ENCODE results near the gene SRL.

Gene SRL

GRCh38 chr16:4217204-4218131 lies 24.4 kb downstream of the SRL start:
- Histone ChIP-seq H3K79me2 (ENCODE audit: low read length) (no peaks in the 10 kb centered on the region), H2AFZ (ENCODE audit: low read length) (no peak overlapping the region), H3K36me3 (replicated peaks; ENCODE audit: insufficient read depth, low read length) (no peaks in the 10 kb centered on the region), H3K4me2 (ENCODE audit: low read depth, low read length) (no peak overlapping the region), H3K9me2 (replicated peaks; ENCODE audit: insufficient read depth, low read length) (no peaks in the 10 kb centered on the region), H3K27me3 (replicated peaks; ENCODE audit: insufficient read depth, low read length) (peaks cover 25% of the 10 kb centered on the region), H3K9ac (ENCODE audit: low read length) (no peak overlapping the region), H3K4me1 (ENCODE audit: low read length) (no peaks in the 10 kb centered on the region), H3K27ac (ENCODE audit: low read length) (no peak overlapping the region), H3K4me3 (ENCODE audit: low read length) (no peak overlapping the region), H4K20me1 (ENCODE audit: insufficient read depth, low read length) (no peaks in the 10 kb centered on the region), H3K9me3 (replicated peaks; ENCODE audit: insufficient read depth, low read length) (no peaks in the 10 kb centered on the region), H3F3A (ENCODE audit: insufficient read depth, low read length) (no peaks in the 10 kb centered on the region)
- TF ChIP-seq EZH2 (optimal IDR thresholded peaks at IDR 0.05; ENCODE audit: low read depth, low read length) (no peak), EZH2phosphoT487 (IDR thresholded peaks at IDR 0.05; ENCODE audit: low read length) (no peak), CTCF (IDR thresholded peaks at IDR 0.05; ENCODE audit: low read length) (no peak)
- no peak for DNase-seq

- Histone ChIP-seq H3F3A (ENCODE audit: insufficient read depth, low read length) (no peaks in the 10 kb centered on the region), H3K79me2 (ENCODE audit: low read length) (no peaks in the 10 kb centered on the region), H3K4me1 (ENCODE audit: low read length) (no peaks in the 10 kb centered on the region), H3K36me3 (replicated peaks; ENCODE audit: insufficient read depth, low read length) (no peaks in the 10 kb centered on the region), H3K9ac (ENCODE audit: low read length) (no peak overlapping the region), H4K20me1 (ENCODE audit: insufficient read depth, low read length) (no peaks in the 10 kb centered on the region), H3K4me2 (ENCODE audit: low read depth, low read length) (no peak overlapping the region), H3K4me3 (ENCODE audit: low read length) (no peak overlapping the region), H3K9me2 (replicated peaks; ENCODE audit: insufficient read depth, low read length) (no peaks in the 10 kb centered on the region), H3K9me3 (replicated peaks; ENCODE audit: insufficient read depth, low read length) (no peaks in the 10 kb centered on the region), H3K27ac (ENCODE audit: low read length) (no peak overlapping the region), H2AFZ (ENCODE audit: low read length) (no peak overlapping the region), H3K27me3 (replicated peaks; ENCODE audit: insufficient read depth, low read length) (peaks cover 25% of the 10 kb centered on the region)
- no peak for DNase-seq
- TF ChIP-seq CTCF (IDR thresholded peaks at IDR 0.05; ENCODE audit: low read length) = no peak
- no peak for TF ChIP-seq EZH2 (optimal IDR thresholded peaks at IDR 0.05; ENCODE audit: low read depth, low read length)
- no peak for TF ChIP-seq EZH2phosphoT487 (IDR thresholded peaks at IDR 0.05; ENCODE audit: low read length)
These were observed 25.3 kb downstream of the SRL start for GRCh38 chr16:4216596-4216995.

GRCh38 chr16:4215106-4215505 lies 26.8 kb downstream of the SRL start:
- Histone ChIP-seq H3K27me3 (replicated peaks; ENCODE audit: insufficient read depth, low read length) (peaks cover 31% of the 10 kb centered on the region), H3K9ac (ENCODE audit: low read length) (no peak overlapping the region), H3K4me2 (ENCODE audit: low read depth, low read length) (no peak overlapping the region), H3K4me3 (ENCODE audit: low read length) (no peak overlapping the region), H3K4me1 (ENCODE audit: low read length) (no peaks in the 10 kb centered on the region), H3K27ac (ENCODE audit: low read length) (no peak overlapping the region), H3K36me3 (replicated peaks; ENCODE audit: insufficient read depth, low read length) (no peaks in the 10 kb centered on the region), H3K79me2 (ENCODE audit: low read length) (no peaks in the 10 kb centered on the region), H3K9me3 (replicated peaks; ENCODE audit: insufficient read depth, low read length) (no peaks in the 10 kb centered on the region), H3K9me2 (replicated peaks; ENCODE audit: insufficient read depth, low read length) (no peaks in the 10 kb centered on the region), H4K20me1 (ENCODE audit: insufficient read depth, low read length) (no peaks in the 10 kb centered on the region), H3F3A (ENCODE audit: insufficient read depth, low read length) (no peaks in the 10 kb centered on the region), H2AFZ (ENCODE audit: low read length) (no peak overlapping the region)
- TF ChIP-seq EZH2 (optimal IDR thresholded peaks at IDR 0.05; ENCODE audit: low read depth, low read length) (no peak), EZH2phosphoT487 (IDR thresholded peaks at IDR 0.05; ENCODE audit: low read length) (no peak), CTCF (IDR thresholded peaks at IDR 0.05; ENCODE audit: low read length) (no peak)
- no peak for DNase-seq

Data from MM.1S (cell line).